PC-9 (cell line): Measurements from ENCODE around the gene ANO2. TPM values are rescaled to one million over a fixed set of nuclear protein-coding genes. Genes with fewer than 3 reads are reported as not detected.

Source experiments
- BruUV-seq: library from RNA; stranded (reverse); fragments of 400-500 nt; replicated peaks from 2 replicates; lab custom pipeline; 2021; lab: Mats Ljungman, UMichigan
- CTCF ChIA-PET: fragments of 300-600 bp; sonication (Branson Sonifier 250); formaldehyde crosslinking; loops from one replicate; lab custom pipeline; 2022; ENCODE audit warnings: antibody characterized with exemption; lab: Charles Lee
- POLR2A ChIA-PET: fragments of 300-600 bp; sonication (Branson Sonifier 250); formaldehyde crosslinking; loops from one replicate; lab custom pipeline; 2022; ENCODE audit warnings: antibody characterized with exemption; ENCODE audit not compliant: unreplicated experiment; lab: Charles Lee
- DNase-seq, 2 experiments: peaks; one replicate each; pipeline versions ENCODE4 v3.0.0 to v3.0.0-alpha.2; 2015 to 2022; ENCODE audit warnings: mixed read lengths in 1 of 2
- H2AFZ ChIP-seq: fragments of 200-600 bp; sonication (generic); 2 replicates; pipeline ENCODE4 v1.8.1; 2017; ENCODE audit warnings: antibody characterized with exemption
- H3F3A ChIP-seq: fragments of 200-600 bp; sonication (generic); 2 replicates; pipeline ENCODE4 v1.8.1; 2017; ENCODE audit warnings: antibody characterized with exemption, mild to moderate bottlenecking, low read depth; ENCODE audit not compliant: insufficient read depth
- H3K27ac ChIP-seq: fragments of 200-600 bp; sonication (generic); 2 replicates; pipeline ENCODE4 v1.6.1; 2016; ENCODE audit warnings: mixed run types
- H3K27me3 ChIP-seq: fragments of 200-600 bp; sonication (generic); 2 replicates; pipeline ENCODE4 v1.6.1; 2016; ENCODE audit warnings: low read depth, mixed run types; ENCODE audit not compliant: insufficient read depth
- H3K36me3 ChIP-seq: fragments of 200-600 bp; sonication (generic); 2 replicates; pipeline ENCODE4 v1.6.1; 2016; ENCODE audit warnings: low read depth, mixed run types
- H3K4me1 ChIP-seq: fragments of 200-600 bp; sonication (generic); replicated peaks from 2 replicates; pipeline ENCODE4 v1.6.1; 2016; ENCODE audit warnings: mixed run types; ENCODE audit not compliant: insufficient read depth
- H3K4me2 ChIP-seq: fragments of 200-600 bp; sonication (generic); 2 replicates; pipeline ENCODE4 v1.6.1; 2017; ENCODE audit warnings: mixed run types
- H3K4me3 ChIP-seq: fragments of 200-600 bp; sonication (generic); 2 replicates; pipeline ENCODE4 v1.6.1; 2016; ENCODE audit warnings: mixed run types
- H3K79me2 ChIP-seq: fragments of 200-600 bp; sonication (generic); 2 replicates; pipeline ENCODE4 v1.6.1; 2017; ENCODE audit warnings: low read depth, mixed run types
- H3K9me2 ChIP-seq: fragments of 200-600 bp; sonication (generic); 2 replicates; pipeline ENCODE4 v1.8.1; 2017; ENCODE audit warnings: mild to moderate bottlenecking; ENCODE audit not compliant: insufficient read depth
- H3K9me3 ChIP-seq: fragments of 200-600 bp; sonication (generic); 2 replicates; pipeline ENCODE4 v1.8.1; 2016; ENCODE audit warnings: low read depth; ENCODE audit not compliant: insufficient read depth
- H4K20me1 ChIP-seq: fragments of 200-600 bp; sonication (generic); 2 replicates; pipeline ENCODE4 v1.8.1; 2017; ENCODE audit not compliant: insufficient read depth
- EZH2 ChIP-seq: fragments of 200-600 bp; sonication (generic); IDR thresholded peaks from 2 replicates; pipeline ENCODE4 v1.8.0; 2017; ENCODE audit warnings: antibody characterized with exemption, low read depth
- intact Hi-C: fragments of 100-400 bp; cut with micrococcal nuclease; formaldehyde crosslinking; loops from one replicate; pipeline ENCODE4 v1.10.0; 2022; ENCODE audit not compliant: unreplicated experiment
- total RNA-seq: library from RNA; stranded (reverse); gene quantifications from 2 replicates; pipeline ENCODE4 v1.2.3, GENCODE V29; 2021
- TF ChIP-seq, protein P1 (sequence below): fragments of 200-600 bp; sonication (generic); conservative IDR thresholded peaks from 2 replicates; pipeline ENCODE4 v1.6.1; 2017; ENCODE audit warnings: mixed run types, antibody characterized with exemption, mild to moderate bottlenecking, moderate library complexity

Gene ANO2
- total RNA-seq, 1 experiment from 2014 or later, result not detected

DNA sequence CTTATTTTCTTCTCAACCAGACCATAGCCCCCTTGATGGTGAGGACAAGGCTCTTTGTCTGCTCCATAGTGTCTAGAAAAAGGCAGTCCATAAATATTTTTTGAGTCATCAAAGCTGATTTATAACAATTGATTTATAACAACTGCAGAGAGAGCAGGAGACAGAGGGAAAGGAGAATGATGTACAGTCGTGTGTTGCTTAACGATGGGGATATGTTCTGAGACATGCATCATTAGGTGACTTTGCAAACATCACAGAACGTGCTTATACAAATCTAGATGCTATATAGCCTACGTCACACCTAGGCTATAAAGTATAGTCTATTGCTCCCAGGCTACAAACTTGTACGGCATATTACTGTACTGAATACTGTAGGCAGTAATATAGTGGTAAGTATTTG is 369.8 kb downstream of the ANO2 start:
- H3K4me1 ChIP-seq, result no peaks in the 10 kb centered on the region
- no TSS peak for BruUV-seq

DNA sequence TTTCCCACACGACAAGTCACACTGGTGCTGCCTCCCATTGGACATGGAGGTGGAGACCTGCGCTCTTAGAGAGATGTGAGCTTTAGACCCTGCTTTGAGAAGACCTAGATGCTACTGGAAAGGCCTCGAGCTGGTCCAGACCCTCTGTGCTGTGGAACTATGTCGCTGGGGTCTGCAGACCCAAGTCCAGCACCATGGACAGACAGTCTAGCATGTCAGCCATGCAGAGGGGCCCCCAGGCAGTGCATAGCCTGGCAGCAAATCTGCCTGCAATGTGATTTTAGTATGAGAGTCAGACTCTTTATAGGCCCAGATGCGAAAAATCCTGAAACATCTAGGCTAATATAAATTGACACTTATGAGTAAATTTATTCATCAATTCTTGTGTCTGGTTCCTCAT is 371.7 kb downstream of the ANO2 start:
- BruUV-seq, result no TSS peak
- no peak overlapping the region for H2AFZ ChIP-seq
- POLR2A ChIA-PET, result no interaction called here
- no peaks in the 10 kb centered on the region for H3K36me3 ChIP-seq
- H3K27ac ChIP-seq, result no peak overlapping the region
- H3K4me1 ChIP-seq, result no peaks in the 10 kb centered on the region
- no peaks in the 10 kb centered on the region for H3K9me3 ChIP-seq
- no peak overlapping the region for H3K4me2 ChIP-seq
- H4K20me1 ChIP-seq, result no peaks in the 10 kb centered on the region
- peaks cover 86% of the 10 kb centered on the region for H3K27me3 ChIP-seq
- no peak for DNase-seq
- intact Hi-C loops, result no loop called here
- H3K9me2 ChIP-seq, result no peaks in the 10 kb centered on the region; the same call in 1 of the 2 replicates
- H3K4me3 ChIP-seq, result no peak overlapping the region
- TF ChIP-seq, protein P1, sequence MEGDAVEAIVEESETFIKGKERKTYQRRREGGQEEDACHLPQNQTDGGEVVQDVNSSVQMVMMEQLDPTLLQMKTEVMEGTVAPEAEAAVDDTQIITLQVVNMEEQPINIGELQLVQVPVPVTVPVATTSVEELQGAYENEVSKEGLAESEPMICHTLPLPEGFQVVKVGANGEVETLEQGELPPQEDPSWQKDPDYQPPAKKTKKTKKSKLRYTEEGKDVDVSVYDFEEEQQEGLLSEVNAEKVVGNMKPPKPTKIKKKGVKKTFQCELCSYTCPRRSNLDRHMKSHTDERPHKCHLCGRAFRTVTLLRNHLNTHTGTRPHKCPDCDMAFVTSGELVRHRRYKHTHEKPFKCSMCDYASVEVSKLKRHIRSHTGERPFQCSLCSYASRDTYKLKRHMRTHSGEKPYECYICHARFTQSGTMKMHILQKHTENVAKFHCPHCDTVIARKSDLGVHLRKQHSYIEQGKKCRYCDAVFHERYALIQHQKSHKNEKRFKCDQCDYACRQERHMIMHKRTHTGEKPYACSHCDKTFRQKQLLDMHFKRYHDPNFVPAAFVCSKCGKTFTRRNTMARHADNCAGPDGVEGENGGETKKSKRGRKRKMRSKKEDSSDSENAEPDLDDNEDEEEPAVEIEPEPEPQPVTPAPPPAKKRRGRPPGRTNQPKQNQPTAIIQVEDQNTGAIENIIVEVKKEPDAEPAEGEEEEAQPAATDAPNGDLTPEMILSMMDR, result no peak
- TF ChIP-seq EZH2, result no peak
- CTCF ChIA-PET, result no interaction called here
- H3F3A ChIP-seq, result no peaks in the 10 kb centered on the region
- no peaks in the 10 kb centered on the region for H3K79me2 ChIP-seq

More for the DNA sequence above, 369.8 kb downstream of the ANO2 start:
- no peak for TF ChIP-seq EZH2
- TF ChIP-seq, protein P1, result no peak
- intact Hi-C loops, result no loop called here
- DNase-seq, result no peak
- POLR2A ChIA-PET, result no interaction called here
- Histone ChIP-seq H3K79me2 (no peaks in the 10 kb centered on the region), H3K36me3 (no peaks in the 10 kb centered on the region), H3K27ac (no peak overlapping the region), H3K4me2 (no peak overlapping the region), H2AFZ (no peak overlapping the region), H3K4me3 (no peak overlapping the region), H3F3A (no peaks in the 10 kb centered on the region), H3K9me2 (no peaks in the 10 kb centered on the region; the same call in 1 of the 2 replicates), H4K20me1 (no peaks in the 10 kb centered on the region; the same call in 1 of the 2 replicates), H3K27me3 (peaks cover 91% of the 10 kb centered on the region), H3K9me3 (no peaks in the 10 kb centered on the region)
- CTCF ChIA-PET, result no interaction called here

DNA sequence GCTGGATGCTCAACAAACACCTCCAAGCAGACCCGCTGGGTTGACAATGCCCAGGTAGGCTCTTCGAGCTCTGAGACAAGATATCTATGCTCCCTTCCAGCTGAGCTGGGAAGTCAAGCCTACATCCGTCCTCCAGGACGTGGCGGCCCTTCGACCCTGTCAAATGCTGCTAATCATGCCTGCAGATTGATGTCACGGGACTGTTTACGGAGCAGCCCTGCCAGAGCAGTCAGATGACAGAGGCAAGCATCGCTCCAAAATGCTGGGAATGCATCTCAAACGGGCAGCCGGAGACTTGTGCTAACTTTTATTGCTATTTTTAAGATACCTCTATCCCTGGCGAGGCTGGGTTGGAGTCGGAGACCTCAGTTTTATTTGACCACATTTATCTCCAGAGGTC is 373.9 kb downstream of the ANO2 start:
- H3K4me2 ChIP-seq, result no peak overlapping the region
- H3K4me3 ChIP-seq, result no peak overlapping the region
- DNase-seq, result no peak
- no TSS peak for BruUV-seq
- intact Hi-C loops, result no loop called here
- H3K9me3 ChIP-seq, result no peaks in the 10 kb centered on the region
- ChIA-PET POLR2A (no interaction called here), CTCF (no interaction called here)
- no peak overlapping the region for H2AFZ ChIP-seq
- H3K27me3 ChIP-seq, result peaks cover 86% of the 10 kb centered on the region
- no peaks in the 10 kb centered on the region; the same call in 1 of the 2 replicates for H3K9me2 ChIP-seq
- H3K27ac ChIP-seq, result no peak overlapping the region
- no peaks in the 10 kb centered on the region for H3K79me2 ChIP-seq
- no peak for TF ChIP-seq EZH2
- TF ChIP-seq, protein P1, result no peak
- no peaks in the 10 kb centered on the region for H3K4me1 ChIP-seq
- no peaks in the 10 kb centered on the region for H3K36me3 ChIP-seq
- H3F3A ChIP-seq, result no peaks in the 10 kb centered on the region
- no peaks in the 10 kb centered on the region for H4K20me1 ChIP-seq
